Kidney tubule cell (primary cell): Measurements from ENCODE around the gene ARID1B.

Experiments used
- DNase-seq: peaks from one replicate; pipeline ENCODE4 v3.0.0-alpha.2; 2018; ENCODE audit warnings: low spot score

Gene ARID1B

DNA sequence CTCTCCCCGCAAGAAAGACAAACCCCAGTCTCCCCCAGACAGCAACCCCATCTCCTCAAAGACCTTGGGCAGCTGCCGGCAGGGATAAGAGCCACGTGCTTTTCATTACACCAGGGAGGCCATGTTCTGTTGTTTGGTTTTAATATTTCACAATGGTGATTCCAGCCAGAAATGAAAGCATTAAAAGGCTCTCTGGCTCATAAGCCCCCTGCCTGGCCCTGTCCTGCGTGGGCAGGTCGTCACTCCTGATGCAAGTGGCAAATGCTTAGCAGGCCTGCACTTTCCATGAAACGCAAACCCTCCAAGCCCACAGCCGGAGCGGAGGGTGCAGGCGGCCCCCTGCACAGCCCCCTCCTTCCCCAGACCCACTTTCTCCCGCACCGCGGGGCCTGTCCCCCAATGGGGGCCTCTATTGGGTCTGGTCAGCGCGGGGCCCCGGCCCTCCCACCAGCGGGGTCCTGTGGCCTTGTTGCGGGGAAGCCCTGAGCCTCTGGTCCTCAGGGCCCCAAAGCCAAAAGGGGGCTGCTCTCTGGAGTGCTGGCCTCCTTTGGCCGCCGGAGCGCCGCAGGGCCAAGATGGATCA is 469.0 kb downstream of the ARID1B start:
- DNase-seq = no peak

DNA sequence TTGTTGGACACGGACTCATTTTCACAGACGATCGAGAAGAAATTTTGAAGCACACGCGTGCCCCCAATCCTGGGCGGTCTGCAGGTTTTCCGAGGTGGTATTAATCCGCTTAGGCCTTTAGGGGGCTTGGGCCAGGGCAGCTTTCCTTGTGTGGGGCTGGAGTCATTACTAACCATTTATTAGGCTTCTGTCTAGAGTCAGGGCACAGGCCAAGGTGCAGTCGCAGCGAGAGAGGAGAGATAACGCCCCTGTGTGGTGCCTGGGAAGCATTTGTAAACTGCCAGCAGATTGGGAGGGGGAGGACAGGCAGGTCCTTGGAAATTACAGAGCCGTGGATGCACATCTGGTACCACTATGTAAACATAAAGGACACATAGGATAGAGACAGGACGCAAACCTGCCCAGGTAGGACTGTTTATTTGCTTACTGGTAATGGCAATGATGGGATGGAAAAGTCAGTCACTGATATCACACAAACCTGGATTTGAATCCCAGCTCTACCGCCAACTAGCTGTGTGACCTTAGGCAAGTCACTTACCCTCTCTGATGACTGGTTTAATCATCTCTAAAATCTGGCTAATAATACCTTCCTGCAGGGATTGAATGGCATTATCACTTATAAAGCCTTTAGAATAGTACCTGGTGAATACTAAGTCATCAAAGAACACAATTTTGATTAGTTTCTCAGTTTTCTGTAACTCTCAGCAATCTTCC is 469.8 kb downstream of the ARID1B start:
- DNase-seq = no peak

DNA sequence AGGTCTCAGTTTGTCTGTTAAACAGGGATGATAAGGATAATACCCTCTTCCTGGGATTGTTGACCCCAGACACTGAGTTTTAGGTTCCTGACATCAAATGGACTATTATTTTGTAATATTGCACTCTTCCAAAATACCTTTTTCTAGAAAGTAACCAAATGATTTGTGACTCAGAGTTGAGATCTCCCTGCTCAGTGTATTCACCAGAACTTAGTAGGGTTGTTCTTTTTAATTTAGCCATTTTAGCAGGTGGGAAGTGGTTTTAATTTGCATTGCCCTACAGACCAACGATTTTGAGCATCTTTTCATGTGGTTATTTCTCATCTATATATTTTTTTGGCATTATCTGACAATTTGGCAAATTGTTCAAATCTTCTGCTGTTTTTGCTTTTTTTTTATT is 471.1 kb downstream of the ARID1B start:
- no peak for DNase-seq

DNA sequence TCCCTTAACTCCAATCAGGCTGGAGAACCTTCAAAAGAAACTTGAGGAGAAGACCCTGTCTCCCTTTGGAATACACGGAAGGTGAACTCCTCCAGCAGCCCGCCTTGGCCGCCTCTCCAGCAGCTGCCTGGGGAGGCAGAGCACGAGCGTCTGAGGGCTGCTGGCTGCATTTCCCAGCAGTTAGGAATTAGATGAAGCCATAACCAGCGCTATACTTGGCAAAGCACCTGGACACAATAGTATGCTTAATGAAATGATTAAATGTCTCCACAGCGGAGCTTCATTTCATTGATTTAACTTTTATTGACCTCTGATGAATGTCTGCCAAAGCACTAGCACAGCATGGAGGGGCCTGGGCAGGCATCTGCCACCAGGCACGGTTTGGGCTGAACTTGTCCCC is 472.6 kb downstream of the ARID1B start:
- no peak for DNase-seq

DNA sequence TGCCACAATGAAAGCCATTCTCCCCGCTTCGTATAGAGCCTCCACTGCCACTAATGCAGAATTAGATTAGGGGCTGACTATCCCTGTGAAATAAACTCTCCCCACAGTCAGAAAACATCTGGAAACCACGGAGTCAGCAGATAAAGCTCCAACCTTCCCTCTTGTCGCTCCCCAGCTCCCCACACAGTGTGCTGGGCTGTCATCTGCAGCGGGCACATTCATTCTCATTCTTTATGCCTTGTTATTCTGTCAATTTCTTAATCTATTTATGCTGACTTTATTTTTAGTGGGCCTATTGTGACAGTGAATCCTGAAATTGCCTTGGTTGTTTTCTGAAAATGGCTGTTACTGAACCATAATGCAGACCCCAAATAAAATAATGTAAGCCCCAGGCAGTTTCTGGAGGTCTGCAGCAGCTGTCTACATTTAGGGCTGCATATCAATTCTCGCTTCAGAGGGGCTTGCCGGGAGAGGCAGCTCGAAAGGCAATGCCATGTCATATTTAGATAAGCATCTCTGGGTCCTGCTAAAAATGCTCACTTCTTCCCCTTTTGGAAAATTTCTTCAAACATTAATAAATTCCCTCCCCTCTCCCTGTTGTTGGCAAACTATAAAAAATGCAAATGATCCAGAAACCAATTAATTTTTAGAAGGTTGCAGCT is 474.5 kb downstream of the ARID1B start:
- DNase-seq = no peak

DNA sequence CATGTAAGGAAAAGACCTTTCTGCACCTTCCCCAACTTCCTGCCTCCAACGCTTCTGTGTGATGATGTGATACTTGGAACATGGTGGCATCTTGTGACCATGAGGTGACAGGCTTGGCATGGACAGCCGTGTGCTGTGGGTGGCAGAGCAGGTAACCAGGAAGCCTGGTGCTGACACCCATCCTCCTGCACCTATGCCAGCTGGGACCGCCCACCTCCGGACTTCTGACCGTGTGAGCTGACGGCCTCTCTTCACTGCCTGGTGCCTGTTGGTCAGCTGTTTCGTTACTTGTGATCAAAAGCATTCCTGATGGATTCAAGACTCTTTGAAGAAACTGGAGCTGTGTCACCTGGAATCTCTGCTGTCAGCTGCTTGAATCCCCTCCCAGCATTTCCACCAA is 475.8 kb downstream of the ARID1B start:
- peak; percentile 21 for DNase-seq

DNA sequence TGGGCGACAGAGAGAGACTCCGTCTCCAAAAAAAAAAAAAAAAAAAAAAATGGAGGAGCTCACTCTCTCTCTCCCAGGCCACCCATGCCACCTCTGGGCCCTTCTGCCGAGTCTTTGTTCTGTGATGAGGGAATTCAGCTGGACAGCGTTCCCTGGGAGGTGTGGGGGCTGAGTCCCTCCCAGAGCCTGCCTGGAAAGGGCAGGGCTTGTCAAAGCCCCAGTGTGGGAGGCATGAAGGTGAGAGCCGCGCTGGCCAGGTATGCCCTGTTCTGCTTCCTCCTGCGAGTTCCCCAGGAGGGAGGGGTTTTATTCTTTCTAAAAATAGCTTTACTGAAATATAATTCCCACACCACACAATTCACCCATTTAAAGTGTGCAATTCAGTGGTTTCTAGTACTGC is 476.5 kb downstream of the ARID1B start:
- no peak for DNase-seq

DNA sequence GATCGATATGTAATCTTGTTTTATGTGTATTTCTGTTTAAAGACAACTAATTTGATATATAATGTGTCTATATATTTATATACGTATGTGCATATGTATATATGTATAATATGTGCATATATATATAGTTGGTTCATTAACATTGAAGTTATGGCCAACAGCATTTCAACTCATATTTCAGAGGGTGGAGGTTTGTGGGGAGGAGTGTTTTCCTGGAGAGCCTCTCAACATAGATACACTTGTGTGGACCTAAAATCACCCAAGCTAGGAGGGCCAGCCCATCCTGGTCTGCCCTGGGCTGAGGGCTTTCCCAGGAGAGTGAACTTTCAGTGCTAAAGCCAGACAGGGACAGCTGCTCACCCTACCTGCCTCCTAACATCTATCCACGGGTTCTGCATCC is 477.4 kb downstream of the ARID1B start:
- no peak for DNase-seq

DNA sequence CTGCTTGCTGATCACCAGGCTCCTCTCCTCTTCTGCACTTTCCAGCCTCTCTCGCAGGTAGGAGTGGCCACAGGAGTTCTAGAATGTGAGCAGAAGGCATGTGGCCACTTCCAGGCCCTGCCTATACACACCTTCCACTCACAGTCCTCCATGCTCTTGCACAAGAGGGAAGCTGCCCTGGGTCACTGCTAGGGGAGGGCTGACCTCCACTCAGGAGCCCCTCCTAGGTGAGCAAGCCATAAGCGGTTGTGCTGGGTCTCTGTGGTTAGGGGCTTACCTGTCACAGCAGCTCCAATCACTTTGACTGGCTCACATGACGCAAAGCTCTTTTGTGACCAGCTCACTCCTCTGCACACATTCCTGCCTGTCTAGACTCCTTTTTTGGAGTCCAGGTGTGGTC is 477.9 kb downstream of the ARID1B start:
- no peak for DNase-seq

DNA sequence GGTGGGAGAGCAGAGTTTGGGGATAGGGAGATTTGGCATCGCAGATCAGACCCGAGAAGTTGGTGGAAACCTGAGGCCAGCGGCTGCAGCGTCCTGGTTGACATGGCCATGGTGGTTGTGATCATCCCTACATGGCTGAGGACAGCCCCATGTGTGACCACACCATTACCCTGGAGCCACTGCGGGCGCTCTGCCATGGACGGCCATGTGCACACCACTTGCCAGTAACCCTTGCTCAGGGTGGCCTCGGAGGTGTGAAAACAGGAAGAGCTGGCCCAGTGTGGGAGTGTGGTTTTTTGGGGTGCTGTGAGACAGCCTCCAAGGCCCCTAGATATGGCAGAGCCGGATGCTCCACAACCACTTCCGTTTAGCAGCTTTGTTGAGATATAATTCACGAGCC is 481.7 kb downstream of the ARID1B start:
- no peak for DNase-seq

DNA sequence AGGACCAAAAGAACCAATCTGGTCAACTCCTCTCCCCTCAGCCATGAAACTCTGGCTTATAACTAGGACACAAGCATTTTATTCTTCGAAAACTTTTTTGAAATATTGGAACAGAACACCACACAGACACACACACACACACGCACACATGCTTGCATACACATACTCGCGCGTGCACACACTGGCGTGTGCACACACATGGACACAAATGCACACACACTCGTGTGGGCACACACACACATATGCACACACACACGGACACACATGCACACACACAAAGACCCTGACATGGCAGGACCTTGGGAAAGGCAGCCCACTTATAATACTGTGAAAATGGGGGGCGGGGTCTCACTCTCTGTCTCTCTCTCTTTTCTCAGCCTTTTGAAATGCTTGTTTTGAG is 482.3 kb downstream of the ARID1B start:
- no peak for DNase-seq
